ENCODE results near the gene PRCC.

Gene PRCC

DNA sequence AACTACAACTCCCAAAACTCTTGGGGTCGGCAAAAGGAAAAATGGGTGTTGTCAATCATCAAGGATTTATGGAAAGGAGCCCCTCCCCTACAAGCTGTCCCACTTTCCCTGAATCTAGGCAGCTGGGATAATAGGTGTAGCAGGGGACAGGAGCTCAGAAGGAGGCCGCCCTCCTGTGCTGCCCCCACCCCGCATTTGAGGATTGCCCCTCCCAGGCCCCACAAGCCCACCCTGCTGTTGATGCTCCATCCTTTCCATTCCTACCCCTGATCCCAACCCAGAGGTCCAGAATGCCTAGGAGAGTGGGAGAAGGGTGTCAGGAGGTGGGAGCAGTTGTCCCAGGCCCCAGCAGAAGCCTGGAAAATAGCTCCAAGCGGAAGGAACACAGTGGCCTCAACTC is 24.5 kb upstream of the PRCC start:
- in situ Hi-C loops (cut with HindIII; ENCODE audit: low pct_ligation_motif_present, low sequenced_read_pairs): no loop called here

DNA sequence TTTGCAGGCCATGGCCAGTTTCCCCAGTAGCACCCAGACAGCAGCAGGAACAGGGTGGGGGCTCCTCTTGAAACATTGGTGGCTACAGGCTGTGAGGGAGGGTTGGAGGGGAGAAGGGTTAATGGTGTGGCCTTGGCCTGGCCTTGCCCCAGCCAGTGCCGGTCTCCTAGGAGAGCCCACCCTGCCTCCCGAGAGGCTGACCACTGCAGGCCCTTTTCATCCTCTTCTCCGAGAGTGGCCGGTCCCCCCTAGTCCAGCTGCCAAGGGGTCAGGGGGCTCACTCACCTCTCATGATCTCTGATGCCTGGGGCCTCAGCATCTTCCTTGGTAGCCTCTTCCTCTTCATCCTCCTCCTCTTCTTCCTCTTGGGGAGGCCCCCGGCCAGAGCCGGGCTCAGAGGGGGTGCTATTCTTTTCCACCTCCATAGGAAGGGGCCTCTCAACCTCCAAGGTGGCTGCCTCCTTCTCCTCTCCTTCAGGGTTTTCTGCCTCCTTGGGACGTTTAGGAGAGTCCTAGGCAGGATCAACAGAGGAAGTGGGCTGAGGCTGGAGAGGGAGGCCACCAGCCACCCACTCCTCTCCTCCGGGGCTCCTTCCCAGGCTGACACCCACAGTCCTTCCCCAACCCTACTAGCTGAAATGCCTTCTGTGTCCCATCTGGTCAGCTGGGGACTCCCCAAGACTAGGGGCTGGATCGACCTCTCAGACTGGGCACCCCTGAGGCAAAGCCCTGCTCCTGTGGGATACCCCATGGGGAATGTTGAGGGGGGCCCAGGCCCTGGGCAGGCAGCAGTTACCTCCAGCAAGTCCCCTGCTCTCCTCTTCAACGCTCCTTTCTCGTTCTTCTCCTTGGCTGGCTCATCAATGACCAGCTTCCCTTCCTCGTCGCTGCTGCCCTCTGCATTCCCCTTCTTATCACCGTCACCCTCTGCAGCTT is 23.7 kb upstream of the PRCC start:
- H3K36me3 ChIP-seq (replicated peaks): peaks cover 17% of the 10 kb centered on the region
- no peak for DNase-seq
- no peak overlapping the region for H3K4me3 ChIP-seq (ENCODE audit: low read depth, low read length)
- no peaks in the 10 kb centered on the region for H3K27me3 ChIP-seq (replicated peaks)
- TF ChIP-seq, protein P1, sequence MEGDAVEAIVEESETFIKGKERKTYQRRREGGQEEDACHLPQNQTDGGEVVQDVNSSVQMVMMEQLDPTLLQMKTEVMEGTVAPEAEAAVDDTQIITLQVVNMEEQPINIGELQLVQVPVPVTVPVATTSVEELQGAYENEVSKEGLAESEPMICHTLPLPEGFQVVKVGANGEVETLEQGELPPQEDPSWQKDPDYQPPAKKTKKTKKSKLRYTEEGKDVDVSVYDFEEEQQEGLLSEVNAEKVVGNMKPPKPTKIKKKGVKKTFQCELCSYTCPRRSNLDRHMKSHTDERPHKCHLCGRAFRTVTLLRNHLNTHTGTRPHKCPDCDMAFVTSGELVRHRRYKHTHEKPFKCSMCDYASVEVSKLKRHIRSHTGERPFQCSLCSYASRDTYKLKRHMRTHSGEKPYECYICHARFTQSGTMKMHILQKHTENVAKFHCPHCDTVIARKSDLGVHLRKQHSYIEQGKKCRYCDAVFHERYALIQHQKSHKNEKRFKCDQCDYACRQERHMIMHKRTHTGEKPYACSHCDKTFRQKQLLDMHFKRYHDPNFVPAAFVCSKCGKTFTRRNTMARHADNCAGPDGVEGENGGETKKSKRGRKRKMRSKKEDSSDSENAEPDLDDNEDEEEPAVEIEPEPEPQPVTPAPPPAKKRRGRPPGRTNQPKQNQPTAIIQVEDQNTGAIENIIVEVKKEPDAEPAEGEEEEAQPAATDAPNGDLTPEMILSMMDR (IDR thresholded peaks at IDR 0.05; ENCODE audit: low read depth, low read length, missing control alignments): no peak
- H3K27ac ChIP-seq: no peak overlapping the region
- in situ Hi-C loops (cut with HindIII; ENCODE audit: low pct_ligation_motif_present, low sequenced_read_pairs): no loop called here

More for the DNA sequence above, 24.5 kb upstream of the PRCC start:
- TF ChIP-seq, protein P1 (IDR thresholded peaks at IDR 0.05; ENCODE audit: low read depth, low read length, missing control alignments): no peak
- H3K27me3 ChIP-seq (replicated peaks): no peaks in the 10 kb centered on the region
- H3K4me3 ChIP-seq (ENCODE audit: low read depth, low read length): no peak overlapping the region
- H3K36me3 ChIP-seq (replicated peaks): peaks cover 23% of the 10 kb centered on the region
- no peak overlapping the region for H3K27ac ChIP-seq
- no peak for DNase-seq

DNA sequence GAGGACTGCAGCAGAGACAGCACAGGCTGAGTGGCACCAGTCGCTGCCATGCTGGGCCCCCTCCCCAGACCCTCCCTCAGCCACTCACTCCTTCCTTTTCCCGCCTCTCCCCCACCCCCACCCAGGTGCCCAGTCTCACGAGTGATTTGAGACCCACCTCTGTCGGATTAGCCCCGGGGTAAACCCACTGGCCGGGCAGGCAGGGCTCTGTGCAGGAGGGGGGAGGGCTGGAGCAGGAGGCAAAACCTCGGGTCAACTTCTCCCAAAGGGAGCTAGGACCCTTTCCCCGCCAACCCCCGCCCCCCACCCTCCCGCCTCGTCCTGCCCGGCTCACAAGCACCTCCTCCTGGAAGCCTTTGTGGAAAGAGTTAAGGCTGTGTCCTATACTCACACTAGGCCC is 23.0 kb upstream of the PRCC start:
- TF ChIP-seq, protein P1 (IDR thresholded peaks at IDR 0.05; ENCODE audit: low read depth, low read length, missing control alignments): no peak
- in situ Hi-C loops (cut with HindIII; ENCODE audit: low pct_ligation_motif_present, low sequenced_read_pairs): no loop called here
- no peaks in the 10 kb centered on the region for H3K27me3 ChIP-seq (replicated peaks)
- no peak overlapping the region for H3K4me3 ChIP-seq (ENCODE audit: low read depth, low read length)
- no peak overlapping the region for H3K27ac ChIP-seq
- no peak for DNase-seq
- peaks cover 17% of the 10 kb centered on the region for H3K36me3 ChIP-seq (replicated peaks)

DNA sequence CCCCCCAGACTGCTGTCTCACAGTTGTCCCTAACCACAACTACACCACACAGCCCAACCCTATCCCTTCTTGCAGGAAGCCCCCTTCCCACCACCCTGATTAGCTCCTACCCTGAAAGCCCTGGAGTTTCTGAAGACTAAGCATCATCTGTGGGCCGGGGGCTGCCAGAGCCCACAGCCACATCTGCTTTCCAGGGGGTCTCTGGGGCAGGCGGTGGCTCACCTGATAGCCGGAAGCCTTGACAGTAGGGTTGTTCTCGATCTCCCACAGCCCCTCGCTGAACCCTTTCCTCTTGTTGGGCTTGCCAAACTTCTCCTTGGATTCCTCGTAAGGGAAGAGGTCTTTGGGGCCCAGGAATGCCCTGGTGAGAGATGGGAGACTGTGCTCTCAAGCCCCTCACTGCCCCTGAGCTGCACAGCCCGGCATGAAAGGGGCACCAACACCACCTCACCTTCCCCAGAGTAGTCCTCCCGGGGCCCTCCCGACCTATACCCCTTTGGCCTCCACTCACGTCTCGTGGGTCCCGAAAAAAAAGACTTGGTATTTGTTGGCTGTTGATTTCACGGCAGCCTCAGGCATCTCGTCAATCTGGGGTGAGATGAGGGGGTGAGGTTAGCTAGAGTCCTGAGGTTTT is 22.4 kb upstream of the PRCC start:
- DNase-seq: no peak
- in situ Hi-C loops (cut with HindIII; ENCODE audit: low pct_ligation_motif_present, low sequenced_read_pairs): no loop called here
- Histone ChIP-seq H3K36me3 (replicated peaks) (peaks cover 17% of the 10 kb centered on the region), H3K4me3 (ENCODE audit: low read depth, low read length) (no peak overlapping the region), H3K27me3 (replicated peaks) (no peaks in the 10 kb centered on the region), H3K27ac (no peak overlapping the region)
- TF ChIP-seq, protein P1 (IDR thresholded peaks at IDR 0.05; ENCODE audit: low read depth, low read length, missing control alignments): no peak

DNA sequence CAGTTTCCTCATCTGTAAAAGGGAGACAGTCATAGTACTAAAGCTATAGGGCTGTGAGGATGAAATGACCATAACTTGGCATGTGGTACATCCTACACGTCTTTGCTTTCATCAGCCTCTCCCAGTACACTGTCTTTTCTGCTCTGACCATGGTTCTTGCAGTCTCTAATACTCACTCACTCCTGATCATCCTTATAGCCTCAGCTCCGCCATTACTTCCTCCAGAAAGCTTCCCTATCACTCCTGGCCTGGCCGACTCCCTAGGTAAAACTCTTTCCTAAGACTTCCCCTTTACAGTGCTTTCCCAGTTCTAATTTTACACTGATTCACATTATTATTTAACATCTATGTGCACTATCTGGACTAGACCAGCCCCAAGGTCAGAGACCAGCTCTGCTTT is 21.5 kb upstream of the PRCC start:
- in situ Hi-C loops (cut with HindIII; ENCODE audit: low pct_ligation_motif_present, low sequenced_read_pairs): no loop called here
- Histone ChIP-seq H3K27ac (peak overlapping the region; percentile 99), H3K36me3 (replicated peaks) (peaks cover 17% of the 10 kb centered on the region), H3K4me3 (ENCODE audit: low read depth, low read length) (no peak overlapping the region), H3K27me3 (replicated peaks) (no peaks in the 10 kb centered on the region)
- TF ChIP-seq, protein P1 (IDR thresholded peaks at IDR 0.05; ENCODE audit: low read depth, low read length, missing control alignments): no peak
- DNase-seq: no peak

Measured in brain microvascular endothelial cell (primary cell).